Testis (tissue), 2 donors: ENCODE measurements around the gene IMMT.

Experiments used
- CTCF ChIP-seq, 3 experiments: fragments of 450-650 bp in 2 of 3; fragments of 200-600 bp in 1 of 3; sonication (generic) in 1 of 3; IDR thresholded peaks; one replicate each; pipeline ENCODE4 v1.5.1; 2016 to 2019; ENCODE audit warnings: antibody characterized with exemption in 3 of 3, mild to moderate bottlenecking in 2 of 3, moderate library complexity in 1 of 3
- POLR2A ChIP-seq: fragments of 450-650 bp; IDR thresholded peaks from one replicate; pipeline ENCODE4 v1.6.1; 2017; ENCODE audit warnings: antibody characterized with exemption, mild to moderate bottlenecking, moderate library complexity

DNA sequence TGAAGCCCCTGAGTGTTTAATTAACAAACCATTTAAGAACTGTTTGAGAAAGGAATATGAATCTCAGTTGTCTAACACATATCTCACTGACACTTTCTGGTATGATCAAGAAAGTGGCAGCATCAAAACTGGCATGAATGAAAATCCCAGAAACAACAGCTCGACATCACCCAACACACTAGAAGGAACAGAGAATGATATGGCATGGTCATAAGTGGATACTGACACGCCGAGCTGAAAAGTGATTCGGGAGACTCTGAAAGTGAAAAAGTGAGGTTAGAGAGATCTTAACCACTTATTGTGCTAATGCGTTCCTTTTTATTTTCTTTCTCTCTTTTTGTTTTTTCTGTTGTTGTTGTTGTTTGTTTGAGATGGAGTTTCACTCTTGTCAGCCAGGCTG lies 41.9 kb upstream of the IMMT start:
- TF ChIP-seq POLR2A: no peak
- TF ChIP-seq CTCF (IDR thresholded peaks at IDR 0.05): no peak
